Measurements from ENCODE around the gene NUDT7. TPM values are rescaled to one million over a fixed set of nuclear protein-coding genes. Genes with fewer than 3 reads are reported as not detected.
A peak's percentile ranks its signal among the peaks of the same experiment; 100 is the strongest.

The NUDT7 gene
- total RNA-seq (2014; rRNA removed; shearing (Covaris generic)): 2.3 and 3.8 TPM in 2 replicates
- 5.4 and 6.8 TPM in 2 replicates for polyA plus RNA-seq (2015; cell fraction: cytosol; rRNA removed)
- polyA plus RNA-seq (2015; cell fraction: nucleus; rRNA removed): 4.9 and 6.7 TPM in 2 replicates

DNA sequence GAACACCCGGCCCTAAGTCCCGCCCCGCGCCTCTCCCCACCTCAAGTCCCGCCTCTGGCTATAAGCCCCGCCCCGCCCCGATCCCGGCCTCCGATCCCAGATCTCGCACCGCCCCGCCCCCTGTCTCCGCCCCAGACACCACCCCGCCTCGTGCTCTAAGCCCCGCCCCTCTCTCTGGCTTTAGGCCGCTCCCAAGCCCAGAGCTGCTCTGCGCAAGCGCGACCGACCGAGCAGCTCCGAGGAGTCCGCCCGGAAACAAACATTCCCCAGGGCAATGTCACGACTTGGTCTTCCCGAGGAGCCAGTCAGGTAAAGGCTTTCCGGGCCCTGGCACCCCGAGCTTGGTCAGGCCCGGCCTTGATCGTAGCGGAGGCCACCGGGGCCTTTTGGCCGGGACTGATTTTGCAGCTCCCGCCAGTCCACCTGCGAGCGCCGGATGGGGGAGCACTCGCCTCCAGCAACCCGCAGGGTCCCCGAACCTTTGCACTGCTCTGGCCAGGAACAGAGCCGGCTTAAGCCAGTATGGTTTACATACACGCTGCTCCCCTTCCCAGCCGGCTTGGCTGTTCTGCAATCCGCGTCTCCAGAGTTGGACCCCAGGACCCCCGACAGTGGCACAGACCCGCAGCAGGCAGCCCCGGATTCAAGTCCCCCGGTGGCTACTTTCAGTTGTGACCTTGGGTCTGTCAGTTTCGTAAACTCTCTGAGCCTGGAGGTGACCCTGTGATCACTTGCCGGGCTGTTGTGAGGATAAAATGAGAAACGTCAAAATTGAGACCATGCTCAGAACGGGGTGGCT is at the start of gene NUDT7:
Gene NUDT7 (plus strand): TSS at position 206 of the 799 bp plus-strand sequence. CDS start 69 bp downstream, at position 275.
- DNase-seq (ENCODE audit: low read depth): peak; percentile 86

DNA sequence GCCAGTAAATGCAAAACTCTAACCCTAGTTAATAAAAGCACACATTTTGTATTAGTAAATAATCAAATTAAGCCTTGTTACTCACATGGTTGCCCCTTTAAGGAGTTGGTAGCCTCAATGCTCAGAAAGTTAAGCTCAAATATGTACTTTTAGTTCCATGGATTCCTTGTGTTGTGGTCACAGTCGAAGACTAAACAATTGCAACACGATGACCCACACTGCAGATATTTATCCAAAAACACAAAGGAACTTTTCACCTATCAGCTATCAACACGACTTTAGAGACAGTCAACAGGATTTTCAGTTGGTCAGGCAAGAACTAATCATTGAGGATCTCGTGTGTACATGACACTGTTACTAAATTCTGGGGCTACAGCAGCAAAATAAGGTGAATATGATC is 47.4 kb upstream of the NUDT7 start:
- no peak for DNase-seq (ENCODE audit: low read depth)

DNA sequence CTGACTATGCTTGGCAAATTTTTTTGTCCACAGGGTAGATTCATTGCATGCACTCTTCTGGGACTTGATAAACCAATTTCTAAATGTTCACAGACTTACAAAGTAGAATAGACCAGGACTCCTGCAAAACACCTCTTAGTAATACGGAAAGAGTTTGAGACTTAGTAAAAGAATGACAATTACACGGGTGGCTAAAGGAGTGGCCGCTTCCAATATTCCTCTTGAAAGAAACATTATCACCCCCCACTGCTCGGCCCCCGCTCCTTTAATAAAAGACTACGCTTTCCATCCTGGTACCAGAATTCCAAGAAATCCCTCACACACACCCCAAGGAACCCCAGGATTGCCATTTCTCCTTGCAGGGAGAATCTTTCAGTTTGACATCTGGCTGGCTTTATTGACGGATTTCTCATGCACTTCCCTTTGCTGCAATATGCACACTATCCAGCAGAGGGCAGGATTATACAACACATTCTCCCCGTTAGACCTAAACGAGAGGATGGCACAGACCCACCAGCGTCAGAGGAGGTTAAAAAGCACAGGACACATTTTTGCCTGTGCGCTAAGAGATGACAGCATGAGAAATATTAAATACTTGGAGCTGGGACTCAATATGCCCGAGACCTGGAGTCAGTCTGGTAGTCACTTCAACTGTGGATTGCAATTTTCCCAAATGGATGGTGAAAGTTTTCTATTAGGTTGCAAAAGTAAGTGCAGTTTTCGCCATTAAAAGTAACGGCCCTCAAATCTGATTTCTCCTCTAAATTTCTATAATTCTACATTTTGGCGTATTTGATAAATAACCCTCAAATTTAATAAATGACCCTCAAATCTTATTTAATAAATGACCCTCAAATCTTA is 46.6 kb upstream of the NUDT7 start:
- DNase-seq (ENCODE audit: low read depth): peak; percentile 76

DNA sequence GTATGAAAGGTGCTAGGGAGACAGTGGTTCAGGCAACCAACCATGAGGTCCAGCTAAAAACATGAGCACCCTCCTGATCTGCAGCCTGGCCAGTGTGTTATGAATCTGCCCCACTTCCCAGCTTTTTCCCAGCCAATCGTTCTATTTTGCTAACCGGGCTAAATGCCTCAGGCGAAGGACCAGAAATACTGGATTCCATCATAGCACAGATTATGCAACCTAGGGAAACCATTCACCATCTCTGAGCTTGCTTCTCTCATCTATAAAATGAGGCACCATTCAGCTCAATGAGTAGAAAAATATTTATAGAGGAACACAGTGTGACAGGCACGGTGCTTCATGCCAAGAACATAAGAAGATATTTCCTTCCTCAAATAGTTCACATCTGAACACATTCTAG is 45.2 kb upstream of the NUDT7 start:
- no peak for DNase-seq (ENCODE audit: low read depth)

DNA sequence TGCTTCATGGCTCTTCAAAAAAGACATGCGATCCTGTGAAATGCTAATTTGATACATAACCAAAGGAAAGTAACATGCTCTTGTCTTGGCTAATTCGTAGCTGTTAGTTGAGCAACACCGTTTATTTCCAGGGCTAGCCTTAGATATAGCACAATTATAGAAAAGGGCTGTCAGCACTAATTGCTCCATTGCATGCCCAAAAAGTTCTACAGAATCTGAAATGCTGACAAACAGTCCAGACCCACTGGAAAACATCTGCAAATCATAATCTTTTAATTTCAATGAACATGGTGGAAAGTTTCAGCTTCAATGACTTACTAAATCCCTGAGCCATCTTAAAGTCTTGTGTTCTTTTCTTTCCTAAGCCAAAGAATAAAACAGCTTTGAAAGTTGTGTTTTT is 42.9 kb upstream of the NUDT7 start:
- DNase-seq (ENCODE audit: low read depth): no peak

DNA sequence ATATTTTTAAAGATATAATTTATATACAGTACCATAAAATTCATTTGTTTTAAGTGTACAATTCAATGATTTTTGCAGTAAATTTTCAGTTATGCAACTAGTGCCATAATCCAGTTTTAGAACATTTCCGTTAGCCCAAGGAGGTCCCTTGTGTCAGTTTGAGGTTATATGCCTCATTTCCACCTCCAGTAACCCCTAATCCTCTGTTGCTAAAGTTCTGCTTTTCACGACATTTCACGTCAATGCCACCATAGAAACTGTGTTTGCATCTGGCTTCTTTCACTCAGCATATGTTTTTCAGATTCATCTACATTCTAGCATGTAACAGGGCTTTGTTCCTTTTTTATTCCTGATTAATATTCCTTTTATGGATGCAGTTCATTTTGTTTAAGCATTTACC is 42.4 kb upstream of the NUDT7 start:
- peak; percentile 2 for DNase-seq (ENCODE audit: low read depth)

DNA sequence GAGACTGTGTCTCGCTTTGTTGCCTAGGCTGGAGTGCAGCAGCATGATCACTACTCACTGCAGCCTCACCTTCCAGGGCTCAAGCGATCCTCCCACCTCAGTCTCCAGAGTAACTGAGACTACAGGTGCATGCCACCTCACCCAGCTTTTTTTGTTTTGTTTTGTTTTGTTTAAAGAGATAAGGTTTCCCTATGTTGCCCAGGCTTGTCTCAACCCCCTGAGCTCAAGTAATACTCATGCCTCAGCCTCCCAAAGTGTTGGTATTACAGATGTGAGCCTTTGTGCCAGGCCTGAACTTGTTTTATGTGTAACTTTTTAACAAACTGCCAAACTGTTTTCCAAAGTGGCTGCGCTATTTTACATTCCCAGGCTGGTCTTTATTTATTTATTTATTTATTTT is 41.8 kb upstream of the NUDT7 start:
- no peak for DNase-seq (ENCODE audit: low read depth)

DNA sequence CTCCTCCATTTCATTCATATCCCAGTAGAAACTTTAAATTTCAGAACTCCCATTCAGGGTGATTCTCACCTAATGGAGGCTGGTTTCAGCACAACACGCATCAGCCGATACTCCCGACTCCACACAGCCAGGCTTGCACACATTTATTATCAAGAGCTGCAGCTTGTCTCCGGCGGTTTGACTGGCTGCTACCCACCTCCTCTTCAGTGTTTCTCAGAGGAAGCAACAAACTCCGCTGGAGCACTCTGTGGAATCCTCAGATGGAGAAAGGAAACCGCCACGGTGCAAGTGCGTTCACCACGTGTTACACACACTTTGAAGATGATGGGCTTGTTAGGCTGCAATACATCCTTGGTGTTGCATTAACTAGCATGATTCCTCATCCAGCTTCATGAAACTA is 39.7 kb upstream of the NUDT7 start:
- DNase-seq (ENCODE audit: low read depth): no peak

DNA sequence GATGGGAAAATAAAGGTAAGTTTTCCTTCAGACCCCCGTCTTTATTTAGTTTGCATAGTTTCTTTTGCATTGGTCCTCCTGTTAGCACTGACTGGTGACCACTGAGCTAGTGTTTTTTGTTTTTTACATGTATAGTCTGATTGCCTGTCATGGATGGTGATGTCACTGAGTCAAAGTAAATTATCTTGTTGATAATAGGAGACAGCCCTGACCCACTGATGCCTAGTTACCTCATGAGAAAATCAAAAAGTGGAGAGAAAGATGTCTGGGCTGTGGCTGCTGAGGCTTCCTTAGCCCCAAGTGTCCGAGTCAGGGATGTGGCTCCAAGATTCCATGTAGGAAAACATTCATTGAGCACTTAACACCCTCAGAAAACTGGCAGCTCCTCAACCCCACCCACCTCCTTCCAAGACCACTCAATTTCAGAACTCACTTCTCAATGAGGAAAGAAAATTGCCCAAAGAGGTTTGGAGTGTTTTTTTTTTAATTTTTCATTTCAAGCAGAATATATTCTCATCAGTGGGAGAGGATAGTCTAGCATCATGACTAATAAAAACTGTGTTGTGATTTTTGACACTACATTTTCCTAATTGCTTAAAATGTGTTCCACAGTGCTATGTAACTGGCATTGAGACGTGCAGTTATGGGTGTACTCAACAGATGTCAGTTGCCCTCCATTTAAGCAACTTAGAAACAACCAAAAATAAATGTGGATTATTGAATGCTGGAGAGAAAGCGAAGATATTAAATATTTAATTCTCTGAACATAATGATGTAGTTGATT is 38.7 kb upstream of the NUDT7 start:
- no peak for DNase-seq (ENCODE audit: low read depth)

DNA sequence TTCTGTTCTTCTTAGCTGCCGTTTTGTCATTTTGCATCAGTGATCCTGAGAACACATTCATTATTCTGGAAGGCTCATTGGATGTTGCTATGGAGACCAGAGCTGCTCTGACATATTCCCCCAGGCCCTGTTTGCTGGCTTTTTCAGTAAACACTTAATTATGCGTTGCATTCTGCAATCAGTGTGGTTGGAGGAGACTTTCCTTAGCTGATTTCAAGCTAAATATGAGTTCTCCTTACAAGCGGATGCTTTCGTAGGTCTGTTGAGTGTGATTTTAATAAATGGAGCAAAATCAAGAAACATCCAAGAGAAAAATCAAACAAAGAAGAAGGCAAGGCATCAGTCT is 38.2 kb upstream of the NUDT7 start:
- DNase-seq (ENCODE audit: low read depth): no peak

DNA sequence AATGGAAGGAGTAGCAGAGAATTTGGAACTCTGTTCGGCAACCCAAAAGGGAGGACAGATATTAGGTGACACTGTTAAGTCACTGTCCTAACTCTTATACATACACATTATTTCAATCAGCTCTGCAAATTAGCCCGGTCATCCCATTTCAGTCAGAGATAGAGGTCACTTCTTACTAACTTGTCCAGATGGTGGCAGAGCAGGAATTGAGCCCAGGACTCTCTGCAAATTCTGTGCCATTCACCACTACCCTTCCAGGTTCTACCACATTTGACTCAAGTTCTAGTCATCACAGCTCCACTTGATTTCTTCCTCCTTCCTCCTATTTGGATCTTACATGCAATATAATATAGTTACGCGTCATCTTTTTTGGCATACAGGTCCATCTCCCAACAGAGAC is 35.9 kb upstream of the NUDT7 start:
- DNase-seq (ENCODE audit: low read depth): peak; percentile 13

DNA sequence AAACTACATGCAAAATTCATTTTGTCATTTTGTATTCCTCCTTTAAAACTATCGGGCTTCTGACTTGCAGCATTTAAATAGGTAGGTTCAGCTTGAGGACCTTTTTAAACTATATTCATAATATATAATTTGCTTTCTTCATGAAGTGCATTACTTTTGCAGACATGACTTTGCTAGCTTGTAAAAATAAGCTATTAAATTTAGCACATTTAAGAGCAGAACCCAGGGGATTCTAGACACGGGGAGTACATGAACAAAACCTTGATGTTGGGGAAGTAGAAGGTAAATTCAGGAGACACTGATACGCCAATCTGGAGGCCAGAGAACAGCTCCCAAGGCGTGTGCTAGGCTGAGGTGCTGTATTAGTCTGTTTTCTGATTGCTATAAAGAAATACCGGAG is 32.3 kb upstream of the NUDT7 start:
- DNase-seq (ENCODE audit: low read depth): no peak

DNA sequence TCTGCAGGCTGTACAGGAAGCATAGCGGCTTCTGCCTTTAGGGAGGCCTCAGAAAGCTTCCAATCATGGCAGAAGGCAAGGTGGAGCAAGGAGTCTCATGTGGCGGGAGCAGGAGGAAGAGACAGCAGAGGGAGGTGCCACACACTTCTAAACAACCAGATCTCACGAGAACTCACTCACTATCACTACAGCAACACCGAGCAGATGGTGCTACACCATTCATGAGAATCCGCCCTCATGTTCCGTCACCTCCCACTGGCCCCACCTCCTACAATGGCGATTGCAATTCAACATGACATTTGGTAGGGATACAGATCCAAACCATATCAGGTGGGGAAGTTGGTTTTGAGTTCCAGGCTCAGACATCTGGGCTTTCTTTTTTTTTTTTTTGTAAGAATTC is 31.9 kb upstream of the NUDT7 start:
- DNase-seq (ENCODE audit: low read depth): peak; percentile 10

DNA sequence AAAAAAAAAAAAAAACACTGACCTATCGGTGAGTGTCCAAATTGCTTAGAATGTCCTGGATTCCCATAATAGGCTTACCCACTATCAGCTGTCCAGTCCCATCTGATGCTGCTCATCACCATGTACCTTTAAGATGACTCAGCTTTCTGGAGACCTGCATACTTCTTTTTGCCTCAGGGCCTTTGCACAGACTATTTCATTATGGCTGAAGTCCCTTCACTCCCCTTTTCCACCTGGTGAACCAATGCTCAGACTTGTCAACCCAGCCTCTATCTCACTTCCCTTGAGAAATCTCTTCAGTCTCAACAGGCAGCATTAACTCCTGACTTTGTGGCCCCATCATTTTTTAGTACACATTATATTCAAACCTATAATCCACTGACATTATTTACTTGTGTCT is 29.7 kb upstream of the NUDT7 start:
- DNase-seq (ENCODE audit: low read depth): no peak

DNA sequence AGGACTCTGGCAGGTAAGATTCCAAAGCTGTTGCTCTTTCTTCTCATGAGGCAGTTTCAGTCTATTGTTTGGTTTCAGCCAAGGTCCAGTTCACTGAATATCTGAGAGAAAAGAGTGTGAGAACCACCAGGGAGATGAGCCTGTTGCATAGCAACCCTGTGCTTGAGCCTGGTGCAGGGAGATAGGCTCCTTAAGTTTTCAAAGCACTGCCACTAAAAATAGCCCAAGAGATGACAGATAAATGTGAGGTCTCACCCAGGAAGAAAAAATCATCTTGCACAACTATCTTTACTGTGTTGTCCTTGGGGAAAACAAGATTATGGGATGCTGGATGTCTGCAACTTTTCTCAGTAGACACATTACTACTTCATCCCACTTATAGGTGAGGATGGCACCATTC is 26.2 kb upstream of the NUDT7 start:
- DNase-seq (ENCODE audit: low read depth): no peak

DNA sequence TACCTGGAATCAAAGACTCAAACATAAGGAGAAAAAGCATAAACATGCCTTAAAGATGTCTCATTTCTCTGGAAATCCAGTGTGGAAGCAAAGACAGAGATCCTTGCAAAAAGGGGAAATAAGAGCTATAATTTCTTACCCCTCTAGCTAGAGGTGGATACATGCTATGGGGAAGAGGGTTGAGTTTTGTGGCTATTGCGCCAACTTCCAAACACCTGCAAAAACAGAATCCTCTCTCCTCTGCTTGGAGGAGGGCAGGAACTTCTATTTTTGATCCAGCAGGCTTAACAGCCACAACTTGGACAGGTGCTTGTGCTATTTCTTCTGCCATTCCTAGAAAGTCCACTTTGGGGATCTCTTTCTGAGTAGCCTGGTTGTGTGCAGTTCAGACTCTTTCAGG is 21.5 kb upstream of the NUDT7 start:
- DNase-seq (ENCODE audit: low read depth): no peak

DNA sequence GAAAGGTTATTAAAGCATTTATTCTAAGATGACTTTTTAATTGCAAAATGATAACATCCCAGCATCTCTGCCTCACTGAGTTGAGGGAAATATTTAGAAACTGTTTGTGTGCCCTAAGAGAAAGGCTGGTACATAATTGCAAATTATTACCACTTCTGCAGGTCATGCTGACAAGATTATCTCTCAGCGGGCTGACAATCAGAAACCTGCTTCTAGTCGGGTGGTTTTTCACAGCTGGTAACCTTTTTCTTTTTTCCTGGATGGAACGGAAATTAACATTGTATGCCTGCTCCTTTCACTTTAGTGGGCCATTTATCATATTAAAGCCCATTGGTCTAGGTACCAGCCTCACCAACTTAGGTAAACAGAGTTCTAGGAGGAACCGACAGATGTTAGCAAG is 17.0 kb upstream of the NUDT7 start:
- no peak for DNase-seq (ENCODE audit: low read depth)

DNA sequence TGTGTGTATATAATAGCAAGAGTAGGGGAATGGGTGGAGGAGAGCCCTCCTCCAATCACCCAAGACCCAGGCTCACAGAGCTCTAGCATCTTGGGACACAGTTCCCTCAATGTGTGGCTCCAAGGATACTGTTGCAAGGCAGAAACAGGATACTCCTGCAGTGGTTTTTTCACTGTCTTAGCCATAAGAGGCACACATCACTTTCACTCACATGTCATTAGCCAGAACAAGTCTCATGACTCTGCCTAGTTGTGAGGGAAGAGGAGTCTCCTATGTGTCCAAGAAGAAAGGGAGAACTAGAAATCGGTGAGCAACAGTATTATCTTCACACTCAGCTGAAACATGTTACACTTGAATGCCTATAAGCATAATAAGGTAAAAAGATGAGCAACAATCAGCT is 11.1 kb upstream of the NUDT7 start:
- DNase-seq (ENCODE audit: low read depth): no peak

DNA sequence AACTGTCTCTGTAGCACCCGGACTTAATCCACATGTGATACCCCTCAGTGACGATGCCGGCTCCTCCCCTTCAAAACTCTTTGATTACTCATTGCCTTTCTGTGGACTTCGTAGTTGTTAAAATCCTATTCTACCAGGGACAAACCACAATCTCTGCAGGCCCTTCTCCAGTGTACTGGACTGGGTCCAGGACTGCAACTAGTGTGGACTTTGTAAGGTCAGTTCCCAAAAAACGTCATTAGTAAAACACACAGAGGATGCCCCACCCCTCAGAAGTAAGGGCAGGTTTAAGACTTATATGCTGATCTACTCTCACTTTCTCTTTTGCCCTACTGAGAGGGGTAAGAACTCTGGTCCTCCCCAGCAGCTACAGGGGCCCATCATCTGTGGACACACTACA is 10.5 kb upstream of the NUDT7 start:
- DNase-seq (ENCODE audit: low read depth): peak; percentile 61

DNA sequence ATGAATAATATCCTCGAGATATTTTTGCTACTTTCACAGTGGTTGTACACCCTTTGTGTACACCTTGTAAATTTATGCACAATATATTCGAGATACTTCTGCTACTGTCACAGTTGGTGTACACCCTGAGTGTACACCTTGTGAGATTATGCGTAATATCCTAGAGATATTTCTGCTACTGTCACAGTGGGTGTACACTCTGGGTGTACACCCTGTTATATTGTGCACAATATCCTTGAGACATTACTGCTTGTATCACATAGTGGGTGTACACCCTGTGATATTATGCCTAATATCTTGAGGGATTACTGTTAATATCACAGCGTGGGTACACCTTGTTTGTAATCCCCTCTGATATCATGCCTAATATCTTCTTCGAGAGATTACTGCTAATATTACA is 7.2 kb upstream of the NUDT7 start:
- DNase-seq (ENCODE audit: low read depth): no peak

DNA sequence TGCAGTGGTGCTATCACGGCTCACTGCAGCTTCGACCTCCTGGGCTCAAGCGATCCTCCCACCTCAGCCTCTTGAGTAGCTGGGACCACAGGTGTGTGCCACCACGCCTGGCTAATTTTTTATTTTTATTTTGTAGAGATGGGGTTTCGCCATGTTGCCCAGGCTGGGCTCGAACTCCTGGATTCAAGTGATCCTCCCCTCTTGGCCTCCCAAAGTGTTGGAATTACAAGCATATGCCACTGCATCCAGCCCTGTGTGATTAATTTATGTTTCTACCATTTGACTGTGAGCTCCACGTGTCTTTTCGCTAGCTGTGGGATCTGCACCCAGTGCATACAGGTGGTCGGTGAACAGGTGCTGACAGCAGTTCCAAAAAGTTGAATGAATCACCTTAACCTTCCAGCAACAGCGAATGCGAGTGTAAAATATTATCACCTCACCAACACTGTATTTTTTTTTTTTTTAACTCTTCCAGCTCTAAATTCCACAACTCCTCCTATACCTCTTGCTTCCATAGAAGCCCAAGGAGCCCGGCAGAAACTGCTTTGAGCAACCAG is 484 bp upstream of the NUDT7 start:
- no peak for DNase-seq (ENCODE audit: low read depth)
